GM23248 (cell line): ENCODE measurements around the gene ZNF536. TPM values are rescaled to one million over a fixed set of nuclear protein-coding genes. Genes with fewer than 3 reads are reported as not detected.
A peak's percentile ranks its signal among the peaks of the same experiment; 100 is the strongest.
"Not testable (repeated sequence)": the region's sequence is repeated elsewhere in the genome, so short reads cannot be mapped to it uniquely, and the experiment has no call there.

Experiments
- DNase-seq: peaks from one replicate; pipeline ENCODE4 v3.0.0-alpha.2; 2015
- H2AFZ ChIP-seq: fragments of 200-600 bp; sonication (generic); 2 replicates; pipeline ENCODE4 v1.6.1; 2016; ENCODE audit warnings: antibody characterized with exemption
- H3F3A ChIP-seq: fragments of 200-600 bp; sonication (generic); 2 replicates; pipeline ENCODE4 v1.6.1; 2016; ENCODE audit warnings: mild to moderate bottlenecking, antibody characterized with exemption, mixed run types; ENCODE audit not compliant: insufficient read depth
- H3K27ac ChIP-seq: fragments of 200-600 bp; sonication (generic); 2 replicates; pipeline ENCODE4 v1.5.1; 2016; ENCODE audit warnings: mild to moderate bottlenecking
- H3K27me3 ChIP-seq: fragments of 200-600 bp; sonication (generic); replicated peaks from 2 replicates; pipeline ENCODE4 v1.6.1; 2016; ENCODE audit warnings: mild to moderate bottlenecking; ENCODE audit not compliant: insufficient read depth
- H3K36me3 ChIP-seq: fragments of 200-600 bp; sonication (generic); 2 replicates; pipeline ENCODE4 v1.6.1; 2016; ENCODE audit warnings: low read depth, mild to moderate bottlenecking
- H3K4me1 ChIP-seq: fragments of 200-600 bp; sonication (generic); 2 replicates; pipeline ENCODE4 v1.6.1; 2016; ENCODE audit warnings: mild to moderate bottlenecking; ENCODE audit not compliant: insufficient read depth
- H3K4me2 ChIP-seq: fragments of 200-600 bp; sonication (generic); one replicate; pipeline ENCODE4 v1.6.1; 2016; ENCODE audit warnings: mild to moderate bottlenecking; ENCODE audit not compliant: unreplicated experiment
- H3K4me3 ChIP-seq: fragments of 200-600 bp; sonication (generic); 2 replicates; pipeline ENCODE4 v1.5.1; 2016; ENCODE audit warnings: mild to moderate bottlenecking
- H3K79me2 ChIP-seq: fragments of 200-600 bp; sonication (generic); 2 replicates; pipeline ENCODE4 v1.6.1; 2016; ENCODE audit warnings: mild to moderate bottlenecking; ENCODE audit not compliant: insufficient read depth
- H3K9ac ChIP-seq: fragments of 200-600 bp; sonication (generic); 2 replicates; pipeline ENCODE4 v1.6.1; 2016; ENCODE audit warnings: mild to moderate bottlenecking
- H3K9me2 ChIP-seq: fragments of 200-600 bp; sonication (generic); 2 replicates; pipeline ENCODE4 v1.6.1; 2016; ENCODE audit warnings: mixed run types, mild to moderate bottlenecking, moderate library complexity; ENCODE audit not compliant: insufficient read depth
- H3K9me3 ChIP-seq: fragments of 200-600 bp; sonication (generic); one replicate; pipeline ENCODE4 v1.6.1; 2017; ENCODE audit warnings: low read depth
- H4K20me1 ChIP-seq: fragments of 200-600 bp; sonication (generic); 2 replicates; pipeline ENCODE4 v1.6.0; 2016; ENCODE audit not compliant: insufficient read depth
- EZH2 ChIP-seq: fragments of 200-600 bp; sonication (generic); IDR thresholded peaks from 2 replicates; pipeline ENCODE4 v1.6.1; 2018; ENCODE audit warnings: antibody characterized with exemption, mild to moderate bottlenecking; ENCODE audit not compliant: insufficient read depth, poor library complexity, severe bottlenecking
- EZH2phosphoT487 ChIP-seq: fragments of 200-600 bp; sonication (generic); IDR thresholded peaks from 2 replicates; pipeline ENCODE4 v1.6.1; 2018; ENCODE audit warnings: antibody characterized with exemption, moderate library complexity, mild to moderate bottlenecking, low read depth; ENCODE audit not compliant: insufficient read depth
- WGBS, 2 experiments: methylation state at CpG; one replicate each; pipeline ENCODE4 v1.1.6; 2015 to 2017; ENCODE audit warnings: low lambda C conversion rate in 2 of 2, low coverage in 1 of 2; ENCODE audit errors: missing lambda C conversion rate in 2 of 2; 5-methylcytosine and 5-hydroxymethylcytosine counted together
- in situ Hi-C: fragments of 300-500 bp; cut with MboI; formaldehyde crosslinking; loops from 2 replicates; pipeline ENCODE4 v1.15.0; 2020
- polyA plus RNA-seq: library from polyadenylated mRNA; unstranded; fragments of >200 nt; fragmentation: Nextera tagmentation; extraction: Ambion mirVana; gene quantifications from 2 replicates; pipeline ENCODE4 v1.2.1, GENCODE V29; 2016
- total RNA-seq: library from RNA; depleted of rRNA; stranded (reverse); fragments of >200 nt; shearing (Covaris generic); gene quantifications from 2 replicates; pipeline ENCODE4 v1.2.3, GENCODE V29; 2014

The ZNF536 gene
- total and polyA plus RNA-seq, 2 experiments from 2014 or later: 0.35 to 0.43 TPM

DNA sequence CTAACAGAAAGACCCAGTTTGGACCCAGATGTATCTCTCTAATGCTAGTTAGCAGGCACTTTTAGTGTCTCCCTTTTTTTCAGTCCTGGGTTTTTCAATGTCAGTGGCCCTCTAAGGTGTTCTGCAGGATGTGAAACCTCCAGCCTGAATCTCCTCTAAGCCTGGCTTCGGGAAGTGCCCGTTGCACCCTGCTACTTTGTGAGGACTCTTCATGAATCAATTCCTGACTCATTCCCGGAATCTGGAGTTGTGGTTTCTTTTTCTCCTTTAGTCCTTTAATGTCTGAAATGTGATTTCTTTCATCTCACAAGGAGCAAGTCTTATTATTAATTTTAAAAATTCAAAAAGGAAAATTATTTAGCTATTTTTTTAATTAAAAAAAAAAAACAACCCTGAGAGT lies 116.0 kb downstream of the ZNF536 start:
- Histone ChIP-seq H3K9me2 (no peaks in the 10 kb centered on the region), H3K27me3 (no peaks in the 10 kb centered on the region), H3K79me2 (no peaks in the 10 kb centered on the region), H3K9me3 (no peaks in the 10 kb centered on the region), H3K27ac (no peak overlapping the region), H3K4me1 (no peaks in the 10 kb centered on the region), H3K4me2 (no peak overlapping the region), H3K9ac (no peak overlapping the region), H3K4me3 (no peak overlapping the region), H4K20me1 (no peaks in the 10 kb centered on the region), H3F3A (no peaks in the 10 kb centered on the region), H3K36me3 (no peaks in the 10 kb centered on the region), H2AFZ (no peak overlapping the region)
- whole genome bisulfite sequencing, 2 experiments: 23 to 24% methylated on average over 3 of the region's 3 CpGs
- TF ChIP-seq EZH2 (no peak), EZH2phosphoT487 (no peak)
- in situ Hi-C loops: no loop called here
- DNase-seq: peak; percentile 27

DNA sequence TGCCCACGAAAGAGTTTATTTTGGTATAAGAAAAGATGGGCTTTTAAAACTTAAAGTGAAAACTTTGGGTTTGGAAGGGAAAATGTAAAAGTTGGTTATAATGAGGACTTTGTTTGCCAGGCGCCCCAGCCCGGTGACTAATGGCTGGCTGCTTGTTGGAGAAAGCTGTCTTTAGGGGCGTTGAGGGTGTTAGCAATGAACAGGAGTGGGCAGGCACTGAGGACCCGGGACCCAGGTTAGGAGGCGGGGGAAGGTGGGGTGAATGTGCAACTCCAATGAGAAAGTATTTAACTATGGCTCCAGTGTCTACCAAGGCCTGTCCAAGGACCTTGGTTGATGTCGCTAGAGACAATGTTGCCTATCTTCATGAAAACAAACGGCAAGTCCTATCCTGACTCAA lies 118.6 kb downstream of the ZNF536 start:
- in situ Hi-C loops: no loop called here
- DNase-seq: no peak
- H3F3A ChIP-seq: no peaks in the 10 kb centered on the region
- H3K9ac ChIP-seq: no peak overlapping the region
- no peaks in the 10 kb centered on the region for H3K9me2 ChIP-seq
- H3K79me2 ChIP-seq: no peaks in the 10 kb centered on the region
- no peaks in the 10 kb centered on the region for H3K27me3 ChIP-seq
- H3K36me3 ChIP-seq: no peaks in the 10 kb centered on the region
- TF ChIP-seq EZH2phosphoT487 (no peak), EZH2 (no peak)
- no peaks in the 10 kb centered on the region for H4K20me1 ChIP-seq
- WGBS, 2 experiments: 80% methylated on average over 8 of the region's 8 CpGs
- no peak overlapping the region for H3K4me2 ChIP-seq
- H3K9me3 ChIP-seq: no peaks in the 10 kb centered on the region
- no peak overlapping the region for H3K4me3 ChIP-seq
- H3K4me1 ChIP-seq: no peaks in the 10 kb centered on the region
- H2AFZ ChIP-seq: no peak overlapping the region
- no peak overlapping the region for H3K27ac ChIP-seq

DNA sequence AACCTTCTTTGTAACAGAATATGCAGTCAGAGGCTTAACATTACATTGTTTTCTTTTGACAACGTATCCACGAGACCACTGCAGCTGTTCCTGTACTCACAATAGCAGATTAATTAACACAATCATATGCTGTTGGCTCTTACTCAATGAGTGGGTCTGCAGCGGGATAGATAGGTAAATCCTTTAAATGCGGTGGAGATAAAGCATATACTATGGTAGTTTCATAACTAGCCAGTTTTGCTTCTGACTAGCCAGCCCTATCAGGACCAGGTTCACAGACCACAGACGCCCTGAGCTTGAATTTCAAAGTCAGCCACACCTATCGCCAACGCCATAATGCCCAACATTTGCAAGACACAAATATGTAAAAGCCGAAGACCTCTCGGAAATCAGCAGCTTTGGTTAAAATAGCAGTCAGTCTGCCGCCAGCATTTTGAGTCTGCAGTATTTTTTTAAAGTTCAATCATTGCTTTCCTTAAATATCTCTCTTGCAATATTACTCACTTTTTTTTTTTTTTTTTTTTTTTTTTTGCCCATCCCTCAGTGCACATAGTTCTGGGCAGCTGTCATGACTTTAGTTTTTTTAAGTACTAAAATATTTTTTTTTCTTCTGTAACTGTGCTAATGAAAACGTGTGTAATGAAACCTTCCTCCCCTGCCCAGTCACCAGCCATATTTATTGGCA lies 120.5 kb downstream of the ZNF536 start:
- no peak overlapping the region for H3K27ac ChIP-seq
- no peaks in the 10 kb centered on the region for H3K4me1 ChIP-seq
- in situ Hi-C loops: no loop called here

DNA sequence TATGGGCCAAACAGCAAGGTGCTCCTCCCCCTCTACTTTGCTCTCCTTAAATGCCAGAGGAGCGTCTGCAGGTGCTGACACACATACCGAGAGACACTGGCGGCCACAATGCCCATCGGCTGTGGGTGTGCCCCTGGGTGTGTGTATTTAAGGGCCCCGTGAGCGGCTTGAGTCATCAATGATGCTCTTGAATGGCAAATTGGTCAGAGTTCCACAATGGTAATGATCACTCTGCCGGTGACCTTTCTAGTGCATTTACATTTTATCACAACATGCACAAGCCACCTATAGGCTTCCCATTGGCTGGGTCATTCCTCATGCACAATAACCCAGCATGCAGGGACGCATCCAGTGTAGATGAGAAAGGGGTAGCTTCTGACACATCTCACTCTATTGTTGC lies 124.8 kb downstream of the ZNF536 start:
- Histone ChIP-seq H3K4me2 (no peak overlapping the region), H3K9ac (no peak overlapping the region), H3K4me1 (no peaks in the 10 kb centered on the region), H3K27ac (no peak overlapping the region), H2AFZ (no peak overlapping the region), H4K20me1 (no peaks in the 10 kb centered on the region), H3K4me3 (no peak overlapping the region), H3F3A (no peaks in the 10 kb centered on the region), H3K36me3 (no peaks in the 10 kb centered on the region), H3K27me3 (no peaks in the 10 kb centered on the region), H3K9me2 (no peaks in the 10 kb centered on the region), H3K9me3 (no peaks in the 10 kb centered on the region), H3K79me2 (no peaks in the 10 kb centered on the region)
- WGBS, 2 experiments: 83 to 84% methylated on average over 8 of the region's 8 CpGs
- TF ChIP-seq EZH2 (no peak), EZH2phosphoT487 (no peak)
- in situ Hi-C loops: no loop called here
- no peak for DNase-seq

More for the DNA sequence above, 120.5 kb downstream of the ZNF536 start:
- no peak for DNase-seq
- Histone ChIP-seq H3K9ac (no peak overlapping the region), H3K27me3 (no peaks in the 10 kb centered on the region), H4K20me1 (no peaks in the 10 kb centered on the region), H2AFZ (no peak overlapping the region), H3K9me3 (no peaks in the 10 kb centered on the region), H3K36me3 (no peaks in the 10 kb centered on the region), H3K4me2 (no peak overlapping the region), H3K79me2 (no peaks in the 10 kb centered on the region), H3K9me2 (no peaks in the 10 kb centered on the region), H3K4me3 (no peak overlapping the region), H3F3A (no peaks in the 10 kb centered on the region)
- 61 to 62% methylated on average over 11 of the region's 11 CpGs for WGBS, 2 experiments
- no peak for TF ChIP-seq EZH2phosphoT487
- no peak for TF ChIP-seq EZH2

DNA sequence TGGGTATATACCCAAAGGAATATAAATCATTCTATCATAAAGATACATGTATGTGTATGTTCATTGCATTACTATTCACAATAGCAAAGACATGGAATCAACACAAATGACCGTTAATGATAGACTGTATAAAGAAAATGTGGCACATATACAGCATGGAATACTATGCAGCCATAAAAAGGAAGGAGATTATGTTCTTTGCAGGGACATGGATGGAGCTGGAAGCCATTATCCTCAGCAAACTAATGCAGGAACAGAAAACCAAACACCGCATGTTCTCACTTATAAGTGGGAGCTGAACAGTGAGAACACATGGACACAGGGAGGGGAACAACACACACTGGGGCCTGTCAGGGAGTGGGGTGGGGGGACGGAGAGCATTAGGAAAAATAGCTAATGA lies 125.9 kb downstream of the ZNF536 start:
- H3K9me2 ChIP-seq, H3K27me3 ChIP-seq, in situ Hi-C loops, H3K79me2 ChIP-seq, H3K4me3 ChIP-seq, H3K9me3 ChIP-seq, H2AFZ ChIP-seq, H3K4me1 ChIP-seq, H3K27ac ChIP-seq, H3F3A ChIP-seq, DNase-seq, H3K9ac ChIP-seq, H4K20me1 ChIP-seq, H3K4me2 ChIP-seq, H3K36me3 ChIP-seq: not testable (repeated sequence)
- 48 to 57% methylated on average over 3 of the region's 3 CpGs for WGBS, 2 experiments
